ENCODE data around the gene GALNT4. TPM values are rescaled to one million over a fixed set of nuclear protein-coding genes. Genes with fewer than 3 reads are reported as not detected.
A peak's percentile ranks its signal among the peaks of the same experiment; 100 is the strongest.

GALNT4 gene
- total RNA-seq, 5 donors from 2014 or later (not counting 1 experiment from before 2014, with no cell fraction given), result 4.9 to 9.6 (median 6.5) TPM

DNA sequence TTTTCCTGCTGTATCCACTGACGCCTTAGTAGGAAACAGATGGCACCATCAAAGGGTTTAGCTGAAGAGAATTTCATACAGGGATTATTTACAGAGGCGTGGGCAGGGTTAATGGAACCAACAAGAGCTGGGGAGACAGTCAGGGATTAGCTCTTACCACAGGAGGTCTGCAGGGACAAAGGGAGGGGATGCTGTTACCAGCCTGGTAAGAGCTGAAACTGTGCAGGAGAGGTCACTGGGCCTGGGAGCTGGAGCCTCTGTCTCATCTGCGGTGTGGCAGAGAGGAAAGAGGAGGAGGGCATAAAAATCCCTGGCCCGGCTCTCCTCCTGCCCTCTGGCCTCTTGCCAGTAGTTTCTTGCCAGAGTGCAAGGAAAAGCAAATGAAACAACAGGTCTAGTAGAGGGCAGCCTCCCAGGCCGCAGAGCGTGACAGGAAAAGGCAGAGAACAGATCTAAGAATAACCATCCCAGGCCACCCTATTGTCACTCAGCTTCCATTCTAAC lies 20.1 kb upstream of the GALNT4 start:
- Histone ChIP-seq H3K27me3 (replicated peaks in 1 of 2; ENCODE audit: control insufficient read depth in 2 of 2, extremely low read depth in 1 of 2, insufficient read depth in 2 of 2, low read length in 1 of 2) (no peaks in the 10 kb centered on the region), H3K4me1 (ENCODE audit: control insufficient read depth in 1 of 2, extremely low read depth in 1 of 2, insufficient read depth in 2 of 2, low read length in 2 of 2) (peaks cover 0 to 2% of the 10 kb centered on the region in 2 experiments), H3K4me3 (ENCODE audit: control insufficient read depth in 1 of 2, extremely low read depth in 1 of 2, low read length in 1 of 2) (no peak overlapping the region), H3K36me3 (ENCODE audit: control insufficient read depth in 2 of 2, extremely low read depth in 1 of 2, insufficient read depth in 1 of 2, low read length in 1 of 2) (no peaks in the 10 kb centered on the region), H3K27ac (ENCODE audit: low read length) (no peak overlapping the region), H3K9me3 (no peaks in the 10 kb centered on the region)
- no peak for ATAC-seq (replicated peaks in 1 of 4)
- Mint-ChIP-seq H3K27ac (no peak overlapping the region), H3K9me3 (no peaks in the 10 kb centered on the region), H3K27me3 (peaks cover 2 to 6% of the 10 kb centered on the region in 2 donors), H3K4me1 (peaks cover 4 to 9% (median 7%) of the 10 kb centered on the region in 3 donors), H3K4me3 (no peak overlapping the region), H3K36me3 (no peaks in the 10 kb centered on the region)
- no peak for DNase-seq
- 80% methylated on average over 1 of the region's 6 CpGs for WGBS (ENCODE audit: insufficient coverage)
- ChIA-PET POLR2A (no interaction called here), CTCF (interaction anchor here (0.6 to 3.4 kb wide), 13 partner anchors 21 to 1744 kb away, joined by 3 to 25 read pairs (median 4); no protein-coding TSS in a partner anchor)

DNA sequence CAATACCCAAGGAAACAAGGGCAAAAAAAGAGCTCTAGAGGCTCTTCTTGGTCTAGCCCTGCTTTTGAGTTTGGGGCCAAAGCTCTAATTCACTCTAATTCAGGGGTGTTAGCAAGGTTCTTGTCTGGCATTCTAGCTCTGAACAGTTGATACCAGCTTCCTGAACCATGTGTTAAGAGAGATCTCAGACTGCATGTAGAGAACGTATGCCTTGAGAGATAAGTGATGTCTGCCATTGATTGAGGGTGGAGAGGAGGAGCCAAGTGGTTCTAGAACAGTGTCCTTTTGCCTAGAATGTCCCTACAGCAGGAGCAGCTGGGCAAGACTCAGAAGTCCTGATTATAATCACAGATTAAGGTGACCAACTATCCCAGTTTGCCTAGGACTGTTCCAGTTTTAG lies 19.4 kb upstream of the GALNT4 start:
- H3K36me3 Mint-ChIP-seq, result no peaks in the 10 kb centered on the region

DNA sequence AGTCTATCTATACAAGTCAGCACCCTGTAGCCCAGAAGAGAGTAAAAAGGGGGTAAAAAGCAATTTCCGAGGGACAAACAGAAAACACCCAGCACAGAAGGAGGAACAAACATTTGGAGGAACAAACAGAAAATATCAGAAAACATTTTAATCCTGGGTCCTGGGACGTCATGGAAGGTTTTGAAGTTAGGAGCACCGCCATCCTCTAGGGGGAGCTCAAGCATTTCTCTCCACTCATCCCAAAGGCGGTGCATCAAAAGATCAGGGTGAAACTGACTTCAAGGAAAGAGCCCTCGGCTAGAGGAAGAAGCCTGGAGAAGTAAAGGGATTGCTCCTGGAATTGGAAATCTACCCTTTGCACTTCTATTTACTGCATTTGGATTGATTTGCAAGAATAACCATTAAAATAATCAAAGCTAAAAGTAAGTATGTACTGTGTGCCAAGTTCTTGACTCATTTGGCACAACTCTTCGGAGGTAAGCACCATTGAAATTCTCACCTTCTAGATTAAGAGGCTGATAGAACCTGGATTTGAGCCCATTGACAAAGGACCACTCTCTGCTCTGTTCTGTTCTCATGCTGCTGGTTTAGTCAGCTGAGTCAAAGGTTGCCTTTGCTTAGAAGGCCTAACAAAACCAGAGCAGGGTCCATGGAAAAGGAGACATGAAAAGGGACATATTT lies 18.5 kb upstream of the GALNT4 start:
- Mint-ChIP-seq H3K9me3 (no peaks in the 10 kb centered on the region), H3K27ac (no peak overlapping the region), H3K4me3 (no peak overlapping the region), H3K36me3 (no peaks in the 10 kb centered on the region), H3K27me3 (peaks cover 2 to 6% of the 10 kb centered on the region in 2 donors), H3K4me1 (peaks cover 4 to 9% (median 7%) of the 10 kb centered on the region in 3 donors)
- ChIA-PET CTCF (interaction anchor here (0.5 to 3.4 kb wide), 19 partner anchors 9 to 1420 kb away, joined by 3 to 25 read pairs (median 4); no protein-coding TSS in a partner anchor), POLR2A (interaction anchor here in 1 of 2 donors (0.6 kb wide), 1 partner anchor 190 kb away, joined by 3 read pairs; no protein-coding TSS in a partner anchor)
- ATAC-seq (replicated peaks in 1 of 4) (peak; percentile 68 to 87 (median 85)), DNase-seq (peak; percentile 5 to 84 (median 50))
- WGBS (ENCODE audit: insufficient coverage), result no CpG with 5 or more reads among the region's 6 CpGs
- no peaks in the 10 kb centered on the region for H3K27me3 ChIP-seq (replicated peaks in 1 of 2; ENCODE audit: control insufficient read depth in 2 of 2, extremely low read depth in 1 of 2, insufficient read depth in 2 of 2, low read length in 1 of 2)
- H3K9me3 ChIP-seq, result no peaks in the 10 kb centered on the region
- H3K36me3 ChIP-seq (ENCODE audit: control insufficient read depth in 2 of 2, extremely low read depth in 1 of 2, insufficient read depth in 1 of 2, low read length in 1 of 2), result no peaks in the 10 kb centered on the region
- no peak overlapping the region for H3K27ac ChIP-seq (ENCODE audit: low read length)
- H3K4me1 ChIP-seq (ENCODE audit: control insufficient read depth in 1 of 2, extremely low read depth in 1 of 2, insufficient read depth in 2 of 2, low read length in 2 of 2), result peaks cover 0 to 2% of the 10 kb centered on the region in 2 experiments
- no peak overlapping the region for H3K4me3 ChIP-seq (ENCODE audit: control insufficient read depth in 1 of 2, extremely low read depth in 1 of 2, low read length in 1 of 2)

More for the DNA sequence above, 19.4 kb upstream of the GALNT4 start:
- peaks cover 0 to 2% of the 10 kb centered on the region in 2 experiments for H3K4me1 ChIP-seq (ENCODE audit: control insufficient read depth in 1 of 2, extremely low read depth in 1 of 2, insufficient read depth in 2 of 2, low read length in 2 of 2)
- ATAC-seq (replicated peaks in 1 of 4), result no peak
- H3K27me3 Mint-ChIP-seq, result peaks cover 2 to 6% of the 10 kb centered on the region in 2 donors
- H3K9me3 ChIP-seq, result no peaks in the 10 kb centered on the region
- no peaks in the 10 kb centered on the region for H3K36me3 ChIP-seq (ENCODE audit: control insufficient read depth in 2 of 2, extremely low read depth in 1 of 2, insufficient read depth in 1 of 2, low read length in 1 of 2)
- POLR2A ChIA-PET, result no interaction called here
- no peak overlapping the region for H3K4me3 Mint-ChIP-seq
- no peak for DNase-seq
- 100% methylated on average over 1 of the region's 1 CpG for WGBS (ENCODE audit: insufficient coverage)
- no peak overlapping the region for H3K4me3 ChIP-seq (ENCODE audit: control insufficient read depth in 1 of 2, extremely low read depth in 1 of 2, low read length in 1 of 2)
- H3K27ac Mint-ChIP-seq, result no peak overlapping the region
- H3K4me1 Mint-ChIP-seq, result peaks cover 4 to 9% (median 7%) of the 10 kb centered on the region in 3 donors
- CTCF ChIA-PET, result interaction anchor here (0.5 to 3.4 kb wide), 21 partner anchors 8 to 1743 kb away, joined by 3 to 25 read pairs (median 3); no protein-coding TSS in a partner anchor
- H3K27ac ChIP-seq (ENCODE audit: low read length), result no peak overlapping the region
- no peaks in the 10 kb centered on the region for H3K27me3 ChIP-seq (replicated peaks in 1 of 2; ENCODE audit: control insufficient read depth in 2 of 2, extremely low read depth in 1 of 2, insufficient read depth in 2 of 2, low read length in 1 of 2)
- no peaks in the 10 kb centered on the region for H3K9me3 Mint-ChIP-seq

DNA sequence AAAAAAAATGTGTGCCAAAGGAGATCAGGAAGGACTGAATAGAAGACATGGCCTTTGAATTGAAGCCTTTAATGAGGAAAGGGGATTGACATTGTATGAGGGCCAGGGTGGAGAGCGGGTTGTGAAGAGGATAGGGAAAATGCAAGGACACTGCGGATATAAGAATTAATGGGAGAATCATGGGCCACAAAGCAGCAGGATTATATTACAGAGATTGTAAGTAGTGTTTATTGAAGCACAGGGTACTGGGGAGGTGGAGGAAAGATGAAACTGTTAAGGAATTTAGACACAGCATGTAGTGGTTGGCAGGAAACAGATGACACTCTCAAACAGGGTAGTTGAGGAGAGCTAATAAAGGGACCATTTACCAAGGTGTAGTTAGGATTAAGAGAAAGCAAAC lies 17.6 kb upstream of the GALNT4 start:
- Mint-ChIP-seq H3K27ac (no peak overlapping the region), H3K9me3 (no peaks in the 10 kb centered on the region)

DNA sequence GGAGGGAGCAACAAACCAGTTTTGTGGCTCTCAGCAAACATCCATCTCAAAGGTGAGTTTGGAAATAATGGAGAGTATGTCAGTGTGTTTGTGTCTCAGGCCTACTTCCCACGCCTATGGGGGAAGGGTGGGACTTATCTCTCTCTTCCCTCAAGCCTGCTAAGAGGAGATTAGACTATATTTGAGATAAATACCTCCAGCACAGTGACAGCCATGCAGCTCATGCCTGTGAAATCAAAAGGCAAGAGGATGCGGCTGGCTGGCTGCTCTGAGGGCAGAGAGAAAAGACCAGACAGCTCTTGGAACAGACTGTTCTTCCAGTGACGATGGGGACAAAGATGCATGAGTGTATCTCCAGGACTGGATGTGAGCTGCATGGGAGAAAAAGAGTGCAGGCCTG lies 16.0 kb upstream of the GALNT4 start:
- DNase-seq, result no peak
- WGBS (ENCODE audit: insufficient coverage), result 90% methylated on average over 2 of the region's 3 CpGs
- Histone ChIP-seq H3K9me3 (no peaks in the 10 kb centered on the region), H3K27ac (ENCODE audit: low read length) (no peak overlapping the region), H3K4me3 (ENCODE audit: control insufficient read depth in 1 of 2, extremely low read depth in 1 of 2, low read length in 1 of 2) (no peak overlapping the region), H3K4me1 (ENCODE audit: control insufficient read depth in 1 of 2, extremely low read depth in 1 of 2, insufficient read depth in 2 of 2, low read length in 2 of 2) (peaks cover 0 to 2% of the 10 kb centered on the region in 2 experiments), H3K27me3 (replicated peaks in 1 of 2; ENCODE audit: control insufficient read depth in 2 of 2, extremely low read depth in 1 of 2, insufficient read depth in 2 of 2, low read length in 1 of 2) (no peaks in the 10 kb centered on the region), H3K36me3 (ENCODE audit: control insufficient read depth in 2 of 2, extremely low read depth in 1 of 2, insufficient read depth in 1 of 2, low read length in 1 of 2) (no peaks in the 10 kb centered on the region)
- Mint-ChIP-seq H3K27me3 (no peaks in the 10 kb centered on the region), H3K9me3 (no peaks in the 10 kb centered on the region), H3K4me3 (no peak overlapping the region), H3K36me3 (no peaks in the 10 kb centered on the region), H3K4me1 (peaks cover 4 to 9% (median 7%) of the 10 kb centered on the region in 3 donors), H3K27ac (no peak overlapping the region)
- ATAC-seq (replicated peaks in 1 of 4), result no peak
- ChIA-PET POLR2A (no interaction called here), CTCF (interaction anchor here (0.6 to 1.2 kb wide), 3 partner anchors 9 to 545 kb away, joined by 3 to 4 read pairs (median 3); no protein-coding TSS in a partner anchor)

More for the DNA sequence above, 17.6 kb upstream of the GALNT4 start:
- Histone ChIP-seq H3K9me3 (no peaks in the 10 kb centered on the region), H3K4me1 (ENCODE audit: control insufficient read depth in 1 of 2, extremely low read depth in 1 of 2, insufficient read depth in 2 of 2, low read length in 2 of 2) (peaks cover 0 to 2% of the 10 kb centered on the region in 2 experiments), H3K4me3 (ENCODE audit: control insufficient read depth in 1 of 2, extremely low read depth in 1 of 2, low read length in 1 of 2) (no peak overlapping the region), H3K36me3 (ENCODE audit: control insufficient read depth in 2 of 2, extremely low read depth in 1 of 2, insufficient read depth in 1 of 2, low read length in 1 of 2) (no peaks in the 10 kb centered on the region), H3K27ac (ENCODE audit: low read length) (no peak overlapping the region), H3K27me3 (replicated peaks in 1 of 2; ENCODE audit: control insufficient read depth in 2 of 2, extremely low read depth in 1 of 2, insufficient read depth in 2 of 2, low read length in 1 of 2) (no peaks in the 10 kb centered on the region)
- Mint-ChIP-seq H3K27me3 (peaks cover 2 to 3% of the 10 kb centered on the region in 2 donors), H3K4me3 (no peak overlapping the region), H3K4me1 (peaks cover 4 to 9% (median 7%) of the 10 kb centered on the region in 3 donors), H3K36me3 (no peaks in the 10 kb centered on the region)
- 100% methylated on average over 2 of the region's 2 CpGs for WGBS (ENCODE audit: insufficient coverage)
- DNase-seq (no peak), ATAC-seq (replicated peaks in 1 of 4) (no peak)
- CTCF ChIA-PET, result interaction anchor here (0.7 to 3.4 kb wide), 11 partner anchors 10 to 1312 kb away, joined by 3 to 25 read pairs (median 4); no protein-coding TSS in a partner anchor
- POLR2A ChIA-PET, result interaction anchor here in 1 of 2 donors (0.7 kb wide), 1 partner anchor 404 kb away, joined by 6 read pairs; no protein-coding TSS in a partner anchor

DNA sequence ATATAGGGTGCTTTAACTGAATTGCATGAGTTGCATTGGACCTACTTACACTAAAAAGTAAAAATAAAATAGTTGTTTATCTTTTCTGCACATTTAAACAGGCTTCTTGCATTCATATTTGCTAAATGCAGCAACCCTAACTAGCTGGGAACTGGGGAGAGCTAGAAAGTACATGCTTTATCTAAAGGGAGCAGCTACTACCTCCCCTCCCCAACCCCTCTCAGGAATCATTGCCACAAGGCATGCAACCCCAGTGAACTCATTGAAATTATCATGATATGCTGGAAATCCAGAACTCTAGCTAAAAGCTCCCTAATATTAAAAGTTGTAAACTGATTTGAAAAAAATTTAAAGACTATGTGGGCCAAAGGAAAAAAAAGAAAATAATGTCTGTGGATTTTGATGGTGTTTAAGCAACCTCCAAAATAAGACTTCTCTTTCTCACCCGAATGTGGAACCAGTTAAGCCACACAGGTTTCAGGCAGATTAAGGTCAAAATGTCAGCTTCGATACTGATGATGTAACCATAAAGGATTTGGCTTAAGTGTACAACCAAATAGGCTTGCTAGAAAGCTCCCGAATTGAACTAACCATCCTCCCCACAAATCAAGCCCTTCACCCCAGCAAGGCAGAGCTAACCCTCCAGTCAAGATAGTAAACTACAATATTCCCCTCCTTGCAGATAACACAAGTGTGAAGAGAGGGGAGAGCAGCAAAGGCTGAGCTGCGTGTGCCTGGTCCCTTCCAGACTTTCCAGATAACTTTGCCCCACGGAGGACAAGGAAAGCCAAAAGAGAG lies 15.0 kb upstream of the GALNT4 start:
- no peak for DNase-seq
- H3K27me3 Mint-ChIP-seq, result no peaks in the 10 kb centered on the region
- H3K9me3 Mint-ChIP-seq, result no peaks in the 10 kb centered on the region
- 100% methylated on average over 2 of the region's 5 CpGs for WGBS (ENCODE audit: insufficient coverage)
- no peak overlapping the region for H3K27ac Mint-ChIP-seq
- ChIA-PET CTCF (interaction anchor here (0.7 to 1.8 kb wide), 4 partner anchors 30 to 564 kb away, joined by 3 to 5 read pairs (median 4); no protein-coding TSS in a partner anchor), POLR2A (interaction anchor here in 1 of 2 donors (0.6 kb wide), 1 partner anchor 593 kb away, joined by 3 read pairs; no protein-coding TSS in a partner anchor)
- no peak overlapping the region for H3K4me3 Mint-ChIP-seq
- no peaks in the 10 kb centered on the region for H3K36me3 Mint-ChIP-seq
- peaks cover 4 to 9% (median 7%) of the 10 kb centered on the region in 3 donors for H3K4me1 Mint-ChIP-seq
- no peaks in the 10 kb centered on the region for H3K27me3 ChIP-seq (replicated peaks in 1 of 2; ENCODE audit: control insufficient read depth in 2 of 2, extremely low read depth in 1 of 2, insufficient read depth in 2 of 2, low read length in 1 of 2)
- H3K9me3 ChIP-seq, result no peaks in the 10 kb centered on the region
- no peak for ATAC-seq (replicated peaks in 1 of 4)
- H3K27ac ChIP-seq (ENCODE audit: low read length), result no peak overlapping the region
- no peak overlapping the region for H3K4me3 ChIP-seq (ENCODE audit: control insufficient read depth in 1 of 2, extremely low read depth in 1 of 2, low read length in 1 of 2)
- no peaks in the 10 kb centered on the region for H3K36me3 ChIP-seq (ENCODE audit: control insufficient read depth in 2 of 2, extremely low read depth in 1 of 2, insufficient read depth in 1 of 2, low read length in 1 of 2)
- H3K4me1 ChIP-seq (ENCODE audit: control insufficient read depth in 1 of 2, extremely low read depth in 1 of 2, insufficient read depth in 2 of 2, low read length in 2 of 2), result peaks cover 0 to 2% of the 10 kb centered on the region in 2 experiments

All from T-cell (primary cell).